Mammary microvascular endothelial cell (primary cell): ENCODE measurements around the gene PLA2G2C. TPM values are rescaled to one million over a fixed set of nuclear protein-coding genes. Genes with fewer than 3 reads are reported as not detected.

Experiments
- total RNA-seq: library from RNA; depleted of rRNA; stranded (reverse); fragments of >200 nt; gene quantifications from 2 replicates; pipeline ENCODE4 v1.2.3, GENCODE V29; 2015

PLA2G2C gene, protein sequence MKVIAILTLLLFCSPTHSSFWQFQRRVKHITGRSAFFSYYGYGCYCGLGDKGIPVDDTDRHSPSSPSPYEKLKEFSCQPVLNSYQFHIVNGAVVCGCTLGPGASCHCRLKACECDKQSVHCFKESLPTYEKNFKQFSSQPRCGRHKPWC
- not detected in 2 replicates for total RNA-seq

DNA sequence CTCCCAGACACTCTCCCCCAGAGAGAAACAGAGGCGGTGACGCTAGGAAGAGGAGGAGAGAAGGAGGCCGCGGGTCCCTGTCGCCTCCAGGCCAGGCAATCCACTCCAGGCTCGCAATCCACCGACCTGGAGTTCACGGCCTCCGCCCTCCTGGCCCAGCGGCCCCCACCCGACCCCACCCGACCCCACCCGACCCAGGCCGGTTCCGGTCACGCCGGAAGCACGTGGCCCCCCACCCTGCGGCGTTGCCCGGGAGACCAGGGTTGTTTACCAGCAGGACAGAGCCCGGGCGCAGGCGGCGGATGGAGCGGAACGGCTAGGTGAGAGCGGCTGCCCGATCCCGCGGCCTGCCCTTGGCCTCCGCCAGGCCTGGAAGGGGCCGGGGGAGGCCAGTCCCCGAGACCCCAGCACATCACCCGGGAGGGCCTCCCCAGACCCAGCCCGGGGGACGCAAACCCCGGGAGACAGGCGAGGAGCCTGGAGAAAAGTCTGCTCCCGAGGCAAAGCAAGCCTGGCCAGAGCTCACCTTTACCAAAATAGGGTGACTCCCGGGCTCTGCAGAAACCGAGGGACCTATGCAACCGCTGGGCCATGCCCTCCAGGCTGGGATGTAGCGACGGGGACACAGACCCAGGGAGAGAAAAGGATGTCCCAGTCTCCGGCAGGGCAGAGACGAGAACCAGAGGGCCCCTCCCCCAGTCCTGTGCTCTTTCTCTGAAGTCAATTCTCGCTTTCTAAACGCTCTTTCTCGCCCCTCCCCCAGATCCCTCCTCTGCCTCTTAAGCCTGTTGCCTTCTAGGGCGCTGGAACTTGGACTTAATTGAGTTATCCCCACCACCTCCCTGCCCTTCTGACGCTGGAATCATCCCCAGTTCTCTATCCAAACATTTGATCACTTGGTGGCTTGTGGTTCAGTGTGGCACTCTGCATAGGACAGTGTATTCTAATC lies at the start of gene PLA2G2C, which contains the start of gene UBXN10:
PLA2G2C (minus strand) TSS at position 685 of the 949 bp plus-strand sequence. CDS start 9,155 bp downstream, outside the sequence.
UBXN10 (plus strand) TSS at position 263 of the 949 bp plus-strand sequence. CDS start 4,466 bp downstream, outside the sequence.

GRCh38 chr1:20138961-20139550 lies 47.3 kb downstream of the PLA2G2C start, which contains the start of gene PLA2G2F:
Gene PLA2G2F, plus strand, starts transcription at chr1:20139323. Its CDS starts 105 bp downstream, at chr1:20139428.

DNA sequence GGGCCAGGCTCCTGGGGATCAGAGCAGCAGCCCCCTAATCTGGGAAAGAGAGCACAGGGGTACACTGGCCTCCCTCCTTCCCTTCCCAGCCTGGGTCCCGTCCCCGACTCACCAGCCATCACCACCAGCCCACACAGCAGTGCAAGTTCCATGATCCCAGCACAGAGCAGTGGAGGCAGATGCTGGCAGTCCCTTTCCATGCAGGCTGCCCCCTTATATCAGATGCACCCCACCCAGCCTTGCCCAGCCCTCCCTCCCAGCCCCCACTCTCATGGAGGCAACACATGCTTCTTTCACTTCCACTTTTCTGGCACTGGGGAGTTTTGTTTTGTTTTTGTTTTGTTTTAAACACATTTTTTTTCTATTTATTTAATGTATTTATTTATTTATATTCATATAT lies 67.0 kb downstream of the PLA2G2C start, which contains the start of gene PLA2G2D:
PLA2G2D (minus strand) TSS at position 190 of the 400 bp plus-strand sequence; CDS start at position 152, 38 bp downstream.

Other genes with a start within 250 kb of the PLA2G2C start
- not detected in 2 replicates for gene PLA2G2A, start 206.9 kb downstream of the PLA2G2C start, total RNA-seq
- 4.0 and 5.5 TPM in 2 replicates for gene PLA2G5, start 116.3 kb downstream of the PLA2G2C start, total RNA-seq
- not detected in 2 replicates for gene PLA2G2D, start 67.0 kb downstream of the PLA2G2C start, total RNA-seq
- not detected in 2 replicates for gene PLA2G2F, start 47.2 kb downstream of the PLA2G2C start, total RNA-seq
- 0.07 and 0.39 TPM in 2 replicates for gene UBXN10, start 422 bp downstream of the PLA2G2C start, total RNA-seq
- not detected in 2 replicates for gene VWA5B1, start 104.4 kb upstream of the PLA2G2C start, total RNA-seq